DOHH2 (cell line): ENCODE data around the gene ADAM19.

ENCODE experiments used
- CTCF ChIP-seq: fragments of 200-600 bp; sonication (generic); IDR thresholded peaks from one replicate; pipeline ENCODE4 v1.5.1; 2014; ENCODE audit warnings: antibody characterized with exemption, mild to moderate bottlenecking, low read depth, low read length; ENCODE audit not compliant: poor library complexity, severe bottlenecking
- EZH2phosphoT487 ChIP-seq: fragments of 200-600 bp; sonication (generic); IDR thresholded peaks from 2 replicates; pipeline ENCODE4 v1.6.1; 2017; ENCODE audit warnings: borderline replicate concordance, mild to moderate bottlenecking, antibody characterized with exemption, low read length, moderate library complexity, mixed read lengths

GRCh38 chr5:157459715-157460599 lies 115.6 kb downstream of the ADAM19 start, which contains the start of gene NIPAL4:
- no peak for TF ChIP-seq CTCF
- no peak for TF ChIP-seq EZH2phosphoT487
